Measurements from ENCODE around the gene PLEKHN1. TPM values are rescaled to one million over a fixed set of nuclear protein-coding genes. Genes with fewer than 3 reads are reported as not detected.
A peak's percentile ranks its signal among the peaks of the same experiment; 100 is the strongest.
"Not testable (repeated sequence)": the region's sequence is repeated elsewhere in the genome, so short reads cannot be mapped to it uniquely, and the experiment has no call there.

PLEKHN1 gene
- polyA plus RNA-seq, 1 donor = 0.20 TPM

DNA sequence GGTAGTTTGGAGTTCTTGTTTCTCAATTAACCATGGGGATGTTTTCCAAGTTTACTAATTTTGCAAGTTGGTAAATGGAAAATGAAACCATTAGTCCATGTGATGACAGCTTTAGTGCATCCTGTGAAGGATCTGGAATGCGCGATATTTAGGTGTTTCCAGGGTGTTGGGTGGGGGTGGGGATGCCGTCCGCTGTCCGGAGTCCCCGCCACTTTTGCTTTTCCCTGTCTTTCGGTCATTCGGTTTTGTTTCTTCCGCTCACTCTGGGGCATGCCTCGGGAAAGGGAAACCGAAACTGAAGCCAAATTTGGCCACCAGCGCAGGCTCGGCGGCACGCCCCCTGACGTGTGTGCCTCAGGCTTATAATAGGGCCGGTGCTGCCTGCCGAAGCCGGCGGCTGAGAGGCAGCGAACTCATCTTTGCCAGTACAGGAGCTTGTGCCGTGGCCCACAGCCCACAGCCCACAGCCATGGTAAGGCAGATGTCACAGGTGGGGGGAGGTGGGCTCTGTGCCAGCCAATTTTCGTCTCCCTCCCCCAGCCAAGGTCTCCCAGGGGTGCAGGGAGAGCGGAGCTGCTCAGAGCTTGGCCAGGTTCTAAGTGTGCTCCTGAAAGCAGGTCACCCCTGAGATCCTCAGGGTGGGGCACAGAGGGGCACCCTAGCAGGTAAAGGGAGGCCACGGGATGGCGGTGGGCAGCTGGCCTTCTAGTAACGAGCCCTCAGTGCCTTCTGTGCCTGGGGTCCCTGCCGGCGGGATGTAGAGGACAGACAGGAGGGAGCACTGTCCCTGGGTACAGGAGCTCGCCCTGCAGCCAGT lies 47.0 kb downstream of the PLEKHN1 start, which contains the start of gene ISG15:
TSS of gene ISG15 (plus strand) at position 393 of the 817 bp plus-strand sequence. CDS start at position 470, 77 bp downstream.
- DNase-seq = peak; percentile 84

DNA sequence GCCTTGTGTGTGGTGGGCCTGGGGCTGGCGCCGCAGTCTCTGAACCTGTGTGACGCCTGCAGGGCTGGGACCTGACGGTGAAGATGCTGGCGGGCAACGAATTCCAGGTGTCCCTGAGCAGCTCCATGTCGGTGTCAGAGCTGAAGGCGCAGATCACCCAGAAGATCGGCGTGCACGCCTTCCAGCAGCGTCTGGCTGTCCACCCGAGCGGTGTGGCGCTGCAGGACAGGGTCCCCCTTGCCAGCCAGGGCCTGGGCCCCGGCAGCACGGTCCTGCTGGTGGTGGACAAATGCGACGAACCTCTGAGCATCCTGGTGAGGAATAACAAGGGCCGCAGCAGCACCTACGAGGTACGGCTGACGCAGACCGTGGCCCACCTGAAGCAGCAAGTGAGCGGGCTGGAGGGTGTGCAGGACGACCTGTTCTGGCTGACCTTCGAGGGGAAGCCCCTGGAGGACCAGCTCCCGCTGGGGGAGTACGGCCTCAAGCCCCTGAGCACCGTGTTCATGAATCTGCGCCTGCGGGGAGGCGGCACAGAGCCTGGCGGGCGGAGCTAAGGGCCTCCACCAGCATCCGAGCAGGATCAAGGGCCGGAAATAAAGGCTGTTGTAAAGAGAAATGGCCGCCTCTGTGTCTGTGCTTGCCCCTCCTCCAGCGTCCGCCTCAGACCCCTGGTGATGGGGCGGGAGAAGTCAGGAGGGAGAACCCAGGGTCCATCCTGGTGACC lies 47.8 kb downstream of the PLEKHN1 start:
- DNase-seq = no peak

DNA sequence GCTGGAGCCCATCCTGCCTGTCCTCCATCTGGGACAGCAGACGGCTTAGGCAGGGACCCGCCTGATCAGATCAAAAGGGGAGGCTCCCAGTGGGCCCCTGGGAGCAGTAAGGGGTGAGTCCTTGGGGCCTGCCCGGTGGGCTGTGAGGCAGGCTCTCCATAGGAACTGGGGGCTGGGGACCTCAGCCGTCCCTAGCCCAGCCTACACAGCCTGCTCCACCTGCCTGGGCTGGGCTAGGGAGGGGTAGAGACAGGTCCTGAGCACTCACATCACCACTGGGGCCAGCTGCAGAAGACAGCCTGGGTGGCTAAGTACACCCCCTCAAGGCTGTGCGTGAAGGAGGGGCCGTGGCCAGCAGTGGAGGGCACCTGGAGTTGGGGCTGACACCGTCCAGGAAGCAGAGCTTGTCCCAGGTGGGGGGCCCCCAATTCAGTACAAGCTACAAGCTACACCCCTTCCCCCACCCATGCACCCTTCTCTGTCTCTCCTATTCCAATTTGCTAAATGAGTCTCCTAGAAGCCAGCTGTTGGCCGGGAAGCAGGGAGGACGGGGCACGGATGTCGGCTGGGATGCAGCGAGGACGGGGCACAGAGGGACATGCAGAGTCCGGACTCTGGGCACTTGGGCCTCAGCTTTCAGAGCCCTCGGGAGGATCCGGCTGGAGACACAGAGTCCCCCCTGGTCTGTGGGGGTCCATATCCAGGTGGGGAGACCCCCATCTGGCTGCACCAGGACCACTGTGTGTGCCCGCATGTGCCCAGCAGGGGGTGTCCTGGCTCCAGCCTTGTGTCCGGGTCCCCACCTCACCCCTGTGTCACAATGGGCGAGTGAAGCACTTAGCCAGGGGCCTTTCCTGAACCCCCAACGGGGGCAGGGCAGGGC lies 48.8 kb downstream of the PLEKHN1 start:
- no peak for DNase-seq

DNA sequence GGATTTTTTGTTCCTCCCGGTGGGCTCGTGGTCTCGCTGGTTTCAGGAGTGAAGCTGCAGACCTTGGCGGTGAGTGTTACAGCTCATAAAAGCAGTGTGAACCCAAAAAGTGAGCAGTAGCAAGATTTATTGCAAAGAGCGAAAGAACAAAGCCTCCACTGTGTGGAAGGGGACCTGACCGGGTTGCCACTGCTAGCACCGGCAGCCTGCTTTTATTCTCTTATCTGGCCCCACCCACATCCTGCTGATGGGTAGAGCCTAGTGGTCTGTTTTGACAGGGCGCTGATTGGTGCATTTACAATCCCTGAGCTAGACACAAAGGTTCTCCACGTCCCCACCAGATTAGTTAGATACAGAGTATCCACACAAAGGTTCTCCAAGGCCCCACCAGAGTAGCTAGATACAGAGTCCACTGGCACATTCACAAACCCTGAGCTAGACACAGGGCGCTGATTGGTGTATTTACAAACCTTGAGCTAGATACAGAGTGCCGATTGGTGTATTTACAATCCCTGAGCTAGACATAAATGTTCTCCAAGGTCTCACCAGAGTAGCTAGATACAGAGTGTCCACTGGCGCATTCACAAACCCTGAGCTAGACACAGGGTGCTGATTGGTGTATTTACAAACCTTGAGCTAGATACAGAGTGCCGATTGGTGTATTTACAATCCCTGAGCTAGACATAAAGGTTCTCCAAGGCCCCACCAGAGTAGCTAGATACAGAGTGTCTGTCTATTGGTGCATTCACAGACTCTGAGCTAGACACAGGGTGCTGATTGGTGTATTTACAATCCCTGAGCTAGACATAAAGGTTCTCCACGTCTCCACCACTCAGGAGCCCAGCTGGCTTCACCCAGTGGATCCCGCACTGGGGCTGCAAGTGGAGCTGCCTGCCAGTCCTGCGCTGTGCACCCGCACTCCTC lies 51.4 kb downstream of the PLEKHN1 start:
- DNase-seq = not testable (repeated sequence)

DNA sequence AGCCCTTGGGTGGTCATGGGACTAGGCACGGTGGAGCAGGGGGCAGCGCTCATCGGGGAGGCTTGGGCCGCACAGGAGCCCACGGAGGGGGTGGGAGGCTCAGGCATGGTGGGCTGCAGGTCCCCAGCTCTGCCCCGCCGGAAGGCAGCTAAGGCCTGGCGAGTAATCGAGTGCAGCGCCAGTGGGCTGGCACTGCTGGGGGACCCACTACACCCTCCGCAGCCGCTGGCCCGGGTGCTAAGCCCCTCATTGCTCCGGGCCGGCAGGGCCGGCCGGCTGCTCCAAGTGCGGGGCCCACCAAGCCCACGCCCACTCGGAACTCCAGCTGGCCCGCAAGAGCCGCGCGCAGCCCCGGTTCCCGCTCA lies 52.0 kb downstream of the PLEKHN1 start:
- not testable (repeated sequence) for DNase-seq

DNA sequence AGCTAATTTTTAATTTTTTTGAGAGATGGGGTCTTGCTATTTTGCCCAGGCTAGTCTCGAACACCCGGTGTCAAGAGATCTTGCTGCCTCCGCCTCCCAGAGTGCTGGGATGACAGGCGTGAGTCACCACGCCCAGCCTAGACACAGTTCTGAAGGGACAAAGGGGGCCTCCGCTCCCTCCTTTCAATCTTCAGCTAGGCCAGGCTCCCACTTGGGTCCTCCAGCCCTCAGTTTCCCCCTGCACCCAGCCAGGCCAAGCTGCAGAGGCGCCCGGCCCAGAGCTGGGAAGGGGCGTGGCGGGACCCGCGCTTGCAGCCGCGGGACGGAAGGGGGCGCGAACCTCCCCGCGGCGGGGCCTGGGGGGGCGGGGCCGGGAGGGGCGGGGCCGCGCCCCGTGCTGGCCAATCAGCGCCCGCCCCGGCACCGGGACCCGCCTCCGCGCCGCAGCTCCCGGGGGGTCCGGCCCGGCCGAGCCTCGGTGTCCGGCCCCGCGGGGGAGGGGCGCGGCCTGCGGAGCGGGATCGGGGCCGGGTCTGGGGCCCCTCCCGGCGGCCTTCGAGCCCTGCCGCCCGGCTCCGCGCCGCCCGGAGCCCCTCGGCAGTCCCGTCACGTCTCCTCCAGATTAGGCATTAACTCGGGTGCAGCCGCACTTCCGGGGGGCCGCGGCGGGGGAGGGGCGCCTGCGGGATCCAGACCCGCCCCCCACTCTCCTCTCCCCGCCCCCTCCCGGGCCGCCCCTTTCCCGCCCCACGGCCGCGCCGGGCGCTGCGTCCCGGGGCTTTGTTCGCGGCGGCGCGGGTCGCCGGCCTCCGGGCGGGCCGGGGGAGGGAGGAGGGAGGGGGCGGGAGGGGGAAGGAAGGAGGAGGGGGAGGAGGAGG lies 53.1 kb downstream of the PLEKHN1 start:
- peak; percentile 80 for DNase-seq

DNA sequence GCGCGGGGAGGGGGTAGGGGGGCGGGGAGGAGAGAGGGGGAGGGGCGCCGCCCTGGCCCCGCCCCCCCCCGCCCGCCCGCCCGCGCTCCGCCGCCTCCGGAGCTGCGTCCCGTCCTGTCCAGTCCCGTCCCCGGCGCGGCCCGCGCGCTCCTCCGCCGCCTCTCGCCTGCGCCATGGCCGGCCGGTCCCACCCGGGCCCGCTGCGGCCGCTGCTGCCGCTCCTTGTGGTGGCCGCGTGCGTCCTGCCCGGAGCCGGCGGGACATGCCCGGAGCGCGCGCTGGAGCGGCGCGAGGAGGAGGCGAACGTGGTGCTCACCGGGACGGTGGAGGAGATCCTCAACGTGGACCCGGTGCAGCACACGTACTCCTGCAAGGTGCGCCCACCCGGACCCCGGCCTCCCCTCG lies 53.7 kb downstream of the PLEKHN1 start, which contains the start of gene AGRN:
TSS of gene AGRN (plus strand) at position 121 of the 405 bp plus-strand sequence. CDS start at position 174, 53 bp downstream.
- no peak for DNase-seq

DNA sequence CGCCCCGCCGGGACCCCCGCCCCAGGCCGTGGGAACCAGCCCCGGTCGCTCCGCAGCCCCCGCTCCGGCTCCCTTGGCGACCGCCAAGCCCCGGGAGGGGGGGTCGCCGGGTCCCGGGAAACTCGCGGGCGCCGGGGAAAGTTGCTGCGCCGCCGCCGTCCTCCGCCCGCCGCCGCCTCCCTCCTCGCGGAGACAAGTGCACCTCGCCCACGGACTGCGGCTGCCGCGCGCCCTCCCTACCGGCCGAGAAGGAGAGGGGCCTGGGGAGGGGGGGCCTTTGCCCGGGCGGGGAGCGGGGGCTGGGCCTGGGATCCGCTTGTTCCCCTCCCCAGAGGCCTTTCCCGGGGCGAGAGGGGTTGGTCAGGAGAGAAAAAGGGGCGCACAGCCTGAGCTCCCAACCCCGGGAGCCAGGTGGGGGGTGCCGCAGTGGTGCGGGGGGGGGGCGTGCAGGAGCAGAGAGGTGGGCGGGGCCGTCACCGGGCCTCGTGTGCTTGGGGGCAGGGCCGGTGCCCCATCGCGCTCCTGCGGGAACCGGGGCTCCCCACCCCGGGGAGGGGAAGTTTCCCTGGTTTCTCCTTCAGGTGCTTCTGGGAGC lies 54.2 kb downstream of the PLEKHN1 start:
- DNase-seq = no peak

DNA sequence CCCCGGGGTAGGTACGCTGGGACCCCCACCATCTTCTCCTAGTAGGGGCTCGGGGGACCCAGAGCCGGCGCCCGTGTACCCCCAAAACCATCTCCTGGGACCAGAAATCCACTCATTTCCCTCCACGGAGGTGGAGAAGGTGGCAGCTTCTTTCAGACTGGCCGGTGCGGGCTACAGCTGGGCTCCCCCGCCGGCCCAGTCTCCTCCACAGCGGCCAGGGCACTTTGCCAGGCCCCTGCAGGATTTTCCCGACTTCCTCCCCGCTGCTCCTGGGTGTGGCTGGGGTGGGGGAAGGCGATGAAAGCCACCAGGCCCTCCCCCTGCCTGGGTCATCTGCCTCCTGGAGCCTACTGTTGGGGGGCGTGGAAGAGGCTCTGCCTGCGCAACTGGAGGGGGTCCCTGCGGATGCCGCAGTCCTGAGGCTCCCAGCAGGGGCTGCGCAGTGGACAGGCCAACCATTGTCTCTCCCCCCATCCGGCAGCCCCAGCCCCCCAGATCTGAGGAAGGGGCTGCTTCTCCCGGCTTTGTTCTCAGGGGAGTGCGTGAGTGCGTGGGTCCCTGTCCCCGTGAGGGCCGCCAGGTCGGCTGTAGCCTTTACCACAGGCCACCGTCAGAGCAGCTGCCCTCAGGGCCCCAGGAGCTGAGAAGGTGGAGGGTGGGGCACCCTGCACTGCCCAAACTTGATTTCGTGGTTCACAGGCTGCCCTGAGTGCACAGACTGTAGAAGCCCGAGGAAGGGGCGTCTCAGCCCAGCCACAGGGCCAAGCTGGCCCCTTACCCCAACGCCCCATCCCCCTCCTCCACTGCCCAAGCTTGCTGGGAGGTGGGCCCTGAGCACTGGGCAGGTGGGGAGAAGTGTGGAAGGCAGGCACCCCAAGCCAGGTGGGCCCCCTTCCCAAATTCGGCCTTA lies 55.0 kb downstream of the PLEKHN1 start:
- DNase-seq = no peak

DNA sequence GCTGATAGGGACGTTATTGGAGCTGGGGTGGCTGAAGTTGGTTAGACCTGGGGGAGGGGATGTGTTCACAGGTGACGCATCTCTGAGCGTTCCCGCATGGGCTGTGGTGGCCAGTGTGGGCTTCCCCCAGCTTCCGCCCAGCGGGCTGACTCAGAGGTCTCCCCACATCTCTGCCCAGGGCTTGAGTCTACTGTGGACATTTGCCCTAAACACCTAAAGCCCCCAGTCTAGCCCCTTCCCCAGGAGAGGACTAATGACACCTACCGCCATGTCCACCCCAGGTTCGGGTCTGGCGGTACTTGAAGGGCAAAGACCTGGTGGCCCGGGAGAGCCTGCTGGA lies 55.6 kb downstream of the PLEKHN1 start:
- no peak for DNase-seq

DNA sequence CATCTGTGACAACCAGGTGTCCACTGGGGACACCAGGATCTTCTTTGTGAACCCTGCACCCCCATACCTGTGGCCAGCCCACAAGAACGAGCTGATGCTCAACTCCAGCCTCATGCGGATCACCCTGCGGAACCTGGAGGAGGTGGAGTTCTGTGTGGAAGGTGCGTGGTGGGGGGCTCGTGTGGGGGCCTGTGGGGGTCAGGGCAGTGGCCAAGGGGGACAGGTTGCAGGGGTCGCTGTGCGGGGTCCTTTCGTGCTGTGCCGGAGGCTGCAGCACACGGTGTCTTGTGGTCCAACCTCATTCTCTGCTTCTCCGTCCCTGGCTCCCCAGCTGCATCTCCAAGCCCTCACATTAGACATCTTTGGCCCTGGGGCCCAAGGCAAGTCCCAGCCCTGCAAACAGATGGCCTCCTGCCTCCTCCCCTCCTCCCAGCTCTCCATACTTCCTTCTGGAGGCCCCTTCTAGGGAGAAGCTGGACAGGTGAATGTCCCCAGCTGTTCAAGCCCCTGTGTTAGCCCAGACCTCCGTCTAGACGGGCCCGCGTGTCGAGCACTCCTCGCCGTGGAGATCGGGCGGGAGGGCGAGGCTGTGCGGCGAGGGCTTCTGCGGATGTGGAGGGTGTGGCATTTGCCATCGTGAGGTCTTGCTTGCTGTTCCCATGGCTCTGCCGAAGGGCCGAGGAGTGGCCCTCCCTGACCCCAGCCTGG lies 56.2 kb downstream of the PLEKHN1 start:
- no peak for DNase-seq

DNA sequence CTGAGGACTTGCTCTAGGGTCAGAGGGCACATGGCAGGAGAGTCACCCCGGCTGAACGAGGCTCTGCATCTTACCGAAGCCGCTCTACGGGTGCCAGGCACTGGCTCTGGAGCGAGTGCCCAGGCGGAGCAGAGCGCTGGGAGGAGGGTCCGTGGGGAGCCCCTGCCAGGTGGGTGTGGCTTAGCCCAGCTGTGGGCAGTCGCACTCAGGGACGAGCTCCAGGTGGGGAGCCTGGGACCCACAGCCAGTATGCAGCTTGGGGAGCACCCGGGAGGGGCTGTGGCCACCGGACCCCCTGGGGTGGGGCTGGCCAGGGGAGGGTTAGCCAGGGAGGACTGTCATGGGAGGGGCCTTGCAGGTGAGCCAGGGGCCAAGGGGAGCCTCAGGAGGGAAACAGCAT lies 57.4 kb downstream of the PLEKHN1 start:
- DNase-seq = no peak

DNA sequence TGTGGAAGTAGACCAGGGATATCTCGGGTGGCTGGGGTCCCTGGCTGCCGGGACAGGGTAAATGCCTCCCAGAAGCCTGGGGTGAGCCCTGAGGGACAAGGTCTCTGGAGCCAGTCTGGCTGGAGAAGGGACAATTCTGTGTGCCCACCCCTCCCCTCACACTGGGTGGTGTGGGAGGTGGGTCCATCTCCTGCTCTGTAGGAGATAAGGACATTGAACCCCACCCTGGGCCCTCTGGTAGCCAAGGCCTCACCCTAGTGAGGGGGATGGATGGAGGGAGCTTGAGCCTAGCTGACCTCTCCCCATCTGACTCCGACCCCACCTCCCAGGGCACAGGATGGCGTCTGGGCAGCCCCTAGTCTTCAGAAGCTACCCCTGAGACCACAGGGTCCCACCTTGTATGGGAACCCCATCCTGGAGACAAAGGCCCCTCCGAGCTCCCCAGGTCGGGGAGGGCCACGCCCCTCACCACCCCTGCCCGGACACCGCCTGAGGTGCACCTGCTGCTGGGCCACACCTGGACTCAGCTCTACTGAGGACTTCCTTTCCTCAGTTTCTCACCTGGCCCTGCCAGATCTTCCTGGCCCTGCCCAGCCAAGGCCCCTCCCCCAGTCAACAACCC lies 58.0 kb downstream of the PLEKHN1 start:
- no peak for DNase-seq

DNA sequence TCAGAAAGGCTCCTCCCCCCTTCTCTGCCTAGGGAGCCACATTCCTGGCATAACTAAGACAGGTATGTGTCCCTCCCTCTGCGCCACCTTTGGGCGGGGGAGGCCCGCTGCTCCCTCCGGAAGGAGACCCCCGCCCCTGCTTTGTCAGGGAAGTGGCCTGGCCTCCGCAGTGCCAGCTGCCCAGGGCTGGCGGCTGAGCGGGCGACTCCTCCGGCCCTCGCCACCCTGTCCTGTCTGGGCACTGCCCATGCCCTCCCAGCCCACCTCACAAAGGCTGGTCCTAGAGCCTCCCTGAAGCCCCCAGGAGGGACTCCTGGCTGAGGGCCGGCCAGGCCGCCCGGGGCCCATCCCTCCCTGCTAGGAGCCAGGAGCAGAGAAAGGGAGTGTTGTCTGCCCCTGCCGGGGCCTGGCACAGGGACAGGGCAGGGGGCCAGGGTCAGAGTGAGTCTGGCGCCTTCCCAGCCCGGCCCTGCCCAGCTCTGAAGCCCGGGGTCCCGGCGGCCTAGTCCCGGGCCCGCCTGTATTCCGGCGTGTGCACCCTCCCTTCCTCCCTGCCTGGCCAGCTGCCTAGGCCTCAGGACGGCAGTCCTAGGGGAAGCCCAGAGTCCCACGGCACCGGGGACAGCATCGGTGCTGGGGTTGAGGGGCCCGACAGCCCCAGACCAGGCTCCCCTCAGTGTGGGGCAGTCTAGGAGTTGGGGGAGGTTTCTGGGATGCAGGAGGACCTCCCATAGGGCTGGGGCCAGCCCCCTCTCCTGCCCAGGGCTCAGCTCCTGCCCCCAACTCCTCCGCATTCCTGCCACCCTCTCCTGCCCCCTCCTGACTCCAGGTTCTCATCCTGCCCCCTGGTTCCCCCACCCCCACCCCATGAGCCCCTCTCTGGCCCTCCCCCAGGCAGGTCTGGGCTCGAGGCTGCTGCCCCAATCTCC lies 58.8 kb downstream of the PLEKHN1 start:
- peak; percentile 76 for DNase-seq
